GM23338 (cell line): ENCODE measurements around the gene TMEM87B. TPM values are rescaled to one million over a fixed set of nuclear protein-coding genes. Genes with fewer than 3 reads are reported as not detected.

Experiments
- ATAC-seq: fragments of 200-7000 bp; cut with Tn5 transposase; 3 replicates; pipeline ENCODE4 v1.9.1; 2020
- DNase-seq: peaks from one replicate; pipeline ENCODE4 v3.0.0-alpha.2; 2015; ENCODE audit warnings: low spot score
- H2AFZ ChIP-seq: fragments of 200-600 bp; sonication (generic); 2 replicates; pipeline ENCODE4 v1.8.0; 2016; ENCODE audit warnings: antibody characterized with exemption, mild to moderate bottlenecking, moderate library complexity
- H3F3A ChIP-seq: fragments of 200-600 bp; sonication (generic); replicated peaks from 2 replicates; pipeline ENCODE4 v1.8.0; 2017; ENCODE audit warnings: antibody characterized with exemption, mixed run types, low read depth
- H3K27ac ChIP-seq: fragments of 200-600 bp; sonication (generic); 2 replicates; pipeline ENCODE4 v1.6.1; 2016; ENCODE audit warnings: low read depth
- H3K27me3 ChIP-seq: fragments of 200-600 bp; sonication (generic); 2 replicates; pipeline ENCODE4 v1.8.0; 2016; ENCODE audit warnings: mild to moderate bottlenecking, mixed run types, moderate library complexity; ENCODE audit not compliant: insufficient read depth
- H3K36me3 ChIP-seq: fragments of 200-600 bp; sonication (generic); 2 replicates; pipeline ENCODE4 v1.8.0; 2016; ENCODE audit warnings: mild to moderate bottlenecking; ENCODE audit not compliant: insufficient read depth
- H3K4me1 ChIP-seq: fragments of 200-600 bp; sonication (generic); 2 replicates; pipeline ENCODE4 v1.8.0; 2016; ENCODE audit warnings: mild to moderate bottlenecking, moderate library complexity; ENCODE audit not compliant: insufficient read depth
- H3K4me2 ChIP-seq: fragments of 200-600 bp; sonication (generic); 2 replicates; pipeline ENCODE4 v1.7.1; 2017; ENCODE audit warnings: mixed run types
- H3K4me3 ChIP-seq: fragments of 200-600 bp; sonication (generic); 2 replicates; pipeline ENCODE4 v1.6.1; 2016; ENCODE audit warnings: mixed run types
- H3K79me2 ChIP-seq: fragments of 200-600 bp; sonication (generic); replicated peaks from 2 replicates; pipeline ENCODE4 v1.8.0; 2017; ENCODE audit warnings: mild to moderate bottlenecking; ENCODE audit not compliant: insufficient read depth
- H3K9me2 ChIP-seq: fragments of 200-600 bp; sonication (generic); 2 replicates; pipeline ENCODE4 v1.8.0; 2017; ENCODE audit not compliant: insufficient read depth
- H4K20me1 ChIP-seq: fragments of 200-600 bp; sonication (generic); replicated peaks from 2 replicates; pipeline ENCODE4 v1.8.0; 2017; ENCODE audit warnings: mild to moderate bottlenecking; ENCODE audit not compliant: insufficient read depth
- H3K27ac Mint-ChIP-seq: 2 replicates; pipeline ENCODE4 v1.8.0; 2020; ENCODE audit warnings: inconsistent platforms, mild to moderate bottlenecking, moderate library complexity, mixed read lengths
- H3K27me3 Mint-ChIP-seq: 3 replicates; pipeline ENCODE4 v1.8.0; 2022; ENCODE audit warnings: low read depth, mild to moderate bottlenecking, moderate library complexity, mixed read lengths, inconsistent platforms; ENCODE audit not compliant: insufficient read depth, poor library complexity
- H3K36me3 Mint-ChIP-seq: 3 replicates; pipeline ENCODE4 v1.8.0; 2021; ENCODE audit warnings: low read depth, mild to moderate bottlenecking, inconsistent platforms, moderate library complexity, mixed read lengths
- H3K4me1 Mint-ChIP-seq: 3 replicates; pipeline ENCODE4 v1.8.0; 2020; ENCODE audit warnings: mild to moderate bottlenecking, inconsistent platforms, mixed read lengths
- H3K4me3 Mint-ChIP-seq: 3 replicates; pipeline ENCODE4 v1.8.0; 2021; ENCODE audit warnings: moderate library complexity, mild to moderate bottlenecking, inconsistent platforms, mixed read lengths
- H3K9me3 Mint-ChIP-seq: 3 replicates; pipeline ENCODE4 v1.8.0; 2020; ENCODE audit warnings: moderate library complexity, mild to moderate bottlenecking, inconsistent platforms, mixed read lengths
- EZH2 ChIP-seq: fragments of 200-600 bp; sonication (generic); IDR thresholded peaks from one replicate; pipeline ENCODE4 v1.8.0; 2017; ENCODE audit warnings: antibody characterized with exemption, mild to moderate bottlenecking, low read depth; ENCODE audit not compliant: unreplicated experiment
- JUNB ChIP-seq: IDR thresholded peaks from one replicate; pipeline ENCODE4 v1.6.1; 2016; ENCODE audit warnings: antibody characterized with exemption; ENCODE audit not compliant: unreplicated experiment
- NANOG ChIP-seq: IDR thresholded peaks from 2 replicates; pipeline ENCODE4 v1.6.1; 2016; ENCODE audit warnings: antibody characterized with exemption, borderline replicate concordance
- POLR2AphosphoS5 ChIP-seq: IDR thresholded peaks from 2 replicates; pipeline ENCODE4 v1.6.1; 2016; ENCODE audit warnings: antibody characterized with exemption, low read depth
- STAT1 ChIP-seq: IDR thresholded peaks from one replicate; pipeline ENCODE4 v1.6.1; 2016; ENCODE audit warnings: antibody characterized with exemption; ENCODE audit not compliant: unreplicated experiment
- ZNF462 ChIP-seq: fragments of 250-450 bp; sonication (Bioruptor Pico); IDR thresholded peaks from 2 replicates; pipeline ENCODE4 v1.5.0; 2020; ENCODE audit warnings: mild to moderate bottlenecking, moderate library complexity
- polyA plus RNA-seq: library from polyadenylated mRNA; unstranded; fragments of >200 nt; fragmentation: Nextera tagmentation; extraction: Ambion mirVana; gene quantifications from 2 replicates; pipeline ENCODE4 v1.2.1, GENCODE V29; 2016
- total RNA-seq: library from RNA; depleted of rRNA; stranded (reverse); fragments of >200 nt; shearing (Covaris generic); gene quantifications from 2 replicates; pipeline ENCODE4 v1.2.3, GENCODE V29; 2014
- TF ChIP-seq, protein P1 (sequence below), 2 experiments: fragments of 200-600 bp in 1 of 2; sonication (generic) in 1 of 2; conservative IDR thresholded peaks; 2 replicates each; pipeline versions ENCODE4 v1.5.1 to v1.6.1; 2016 to 2017; ENCODE audit warnings: antibody characterized with exemption in 2 of 2, low read depth in 2 of 2, mild to moderate bottlenecking in 2 of 2, moderate library complexity in 1 of 2

Gene TMEM87B
- total and polyA plus RNA-seq, 2 experiments from 2014 or later = 7.0 to 15.4 TPM

DNA sequence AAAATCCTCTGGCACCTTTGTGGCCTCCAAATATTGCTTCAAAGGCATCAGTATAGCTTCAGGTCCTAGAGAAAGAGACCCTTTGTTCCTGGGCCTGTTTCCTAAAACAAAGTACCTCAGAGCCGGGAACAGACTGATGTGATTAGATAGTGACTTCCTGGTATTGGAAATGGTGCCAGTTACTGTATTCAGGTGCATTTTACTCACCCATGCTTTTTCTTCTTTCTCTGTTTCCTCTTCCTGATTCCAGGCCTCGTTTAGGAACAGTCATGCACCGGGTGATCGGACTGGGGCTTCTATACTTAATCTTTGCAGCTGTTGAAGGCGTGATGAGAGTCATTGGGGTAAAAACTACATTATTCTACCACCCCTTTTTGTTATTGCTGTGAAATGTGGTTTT, 34.3 kb downstream of the TMEM87B start:
- Mint-ChIP-seq H3K27me3 (no peaks in the 10 kb centered on the region), H3K9me3 (no peaks in the 10 kb centered on the region; the same call in 2 of the 3 replicates), H3K4me1 (no peaks in the 10 kb centered on the region), H3K36me3 (peaks cover 9% of the 10 kb centered on the region), H3K4me3 (no peak overlapping the region), H3K27ac (no peak overlapping the region)
- no peak overlapping the region for H3K4me2 ChIP-seq
- no peaks in the 10 kb centered on the region for H3K4me1 ChIP-seq
- H3K9me2 ChIP-seq = no peaks in the 10 kb centered on the region
- H2AFZ ChIP-seq = no peak overlapping the region
- H3F3A ChIP-seq = no peaks in the 10 kb centered on the region
- H4K20me1 ChIP-seq = no peaks in the 10 kb centered on the region
- TF ChIP-seq, protein P1, sequence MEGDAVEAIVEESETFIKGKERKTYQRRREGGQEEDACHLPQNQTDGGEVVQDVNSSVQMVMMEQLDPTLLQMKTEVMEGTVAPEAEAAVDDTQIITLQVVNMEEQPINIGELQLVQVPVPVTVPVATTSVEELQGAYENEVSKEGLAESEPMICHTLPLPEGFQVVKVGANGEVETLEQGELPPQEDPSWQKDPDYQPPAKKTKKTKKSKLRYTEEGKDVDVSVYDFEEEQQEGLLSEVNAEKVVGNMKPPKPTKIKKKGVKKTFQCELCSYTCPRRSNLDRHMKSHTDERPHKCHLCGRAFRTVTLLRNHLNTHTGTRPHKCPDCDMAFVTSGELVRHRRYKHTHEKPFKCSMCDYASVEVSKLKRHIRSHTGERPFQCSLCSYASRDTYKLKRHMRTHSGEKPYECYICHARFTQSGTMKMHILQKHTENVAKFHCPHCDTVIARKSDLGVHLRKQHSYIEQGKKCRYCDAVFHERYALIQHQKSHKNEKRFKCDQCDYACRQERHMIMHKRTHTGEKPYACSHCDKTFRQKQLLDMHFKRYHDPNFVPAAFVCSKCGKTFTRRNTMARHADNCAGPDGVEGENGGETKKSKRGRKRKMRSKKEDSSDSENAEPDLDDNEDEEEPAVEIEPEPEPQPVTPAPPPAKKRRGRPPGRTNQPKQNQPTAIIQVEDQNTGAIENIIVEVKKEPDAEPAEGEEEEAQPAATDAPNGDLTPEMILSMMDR (conservative IDR thresholded peaks at IDR 0.05; ENCODE audit: low read depth in 2 of 2) = no peak
- no peak for TF ChIP-seq POLR2AphosphoS5
- TF ChIP-seq ZNF462 (CRISPR knock-in tag) = no peak
- no peak for TF ChIP-seq JUNB
- no peak for TF ChIP-seq STAT1
- TF ChIP-seq EZH2 = no peak
- TF ChIP-seq NANOG = no peak
- H3K4me3 ChIP-seq = no peak overlapping the region
- H3K27ac ChIP-seq = 0 out of 2 replicates have a peak overlapping the region, but pooled peaks have one; percentile 32
- H3K27me3 ChIP-seq = no peaks in the 10 kb centered on the region
- ATAC-seq (no peak), DNase-seq (no peak)
- H3K79me2 ChIP-seq = no peaks in the 10 kb centered on the region
- no peaks in the 10 kb centered on the region for H3K36me3 ChIP-seq
